ENCODE measurements around the gene GSAP.

GRCh38 chr7:77395626-77396025 is 20.5 kb downstream of the GSAP start:
- TF ChIP-seq CTCF (conservative IDR thresholded peaks at IDR 0.05; ENCODE audit: low read depth, low read length) = no peak
- no peak for TF ChIP-seq EZH2phosphoT487 (IDR thresholded peaks at IDR 0.05; ENCODE audit: borderline replicate concordance, low read length)
- TF ChIP-seq EZH2 (IDR thresholded peaks at IDR 0.05; ENCODE audit: low read length, unreplicated experiment) = no peak
